NCI-H2227 (cell line): ENCODE measurements around the gene KMT2C.
"Not testable (repeated sequence)": the region's sequence is repeated elsewhere in the genome, so short reads cannot be mapped to it uniquely, and the experiment has no call there.

Source experiments
- DNase-seq: peaks from one replicate; lab custom pipeline; 2025; ENCODE audit not compliant: unreplicated experiment; lab: John Stamatoyannopoulos, UW

KMT2C gene

GRCh38 chr7:152208766-152209165 lies 227.0 kb downstream of the KMT2C start:
- DNase-seq: not testable (repeated sequence)

GRCh38 chr7:152204417-152204816 lies 231.4 kb downstream of the KMT2C start:
- not testable (repeated sequence) for DNase-seq

GRCh38 chr7:152203095-152203494 lies 232.7 kb downstream of the KMT2C start:
- no peak for DNase-seq

GRCh38 chr7:152202056-152202455 lies 233.7 kb downstream of the KMT2C start:
- DNase-seq: no peak

- DNase-seq: no peak
These were observed 235.4 kb downstream of the KMT2C start for GRCh38 chr7:152200395-152200794.

GRCh38 chr7:152196391-152196790 lies 239.4 kb downstream of the KMT2C start:
- DNase-seq: no peak

- DNase-seq: no peak
These were observed 241.9 kb downstream of the KMT2C start for GRCh38 chr7:152193880-152194279.

GRCh38 chr7:152189061-152189460 lies 246.7 kb downstream of the KMT2C start:
- no peak for DNase-seq

- DNase-seq: no peak
These were observed 250.2 kb downstream of the KMT2C start for GRCh38 chr7:152185558-152185957.

GRCh38 chr7:152180587-152180986 lies 255.2 kb downstream of the KMT2C start:
- peak; percentile 9 for DNase-seq

GRCh38 chr7:152180048-152180447 lies 255.8 kb downstream of the KMT2C start:
- no peak for DNase-seq

- DNase-seq: no peak
These were observed 257.3 kb downstream of the KMT2C start for GRCh38 chr7:152178405-152179058.

- no peak for DNase-seq
These were observed 258.0 kb downstream of the KMT2C start for GRCh38 chr7:152177681-152178404.

GRCh38 chr7:152176797-152177196 lies 259.0 kb downstream of the KMT2C start:
- no peak for DNase-seq

- DNase-seq: no peak
These were observed 262.3 kb downstream of the KMT2C start for GRCh38 chr7:152173372-152174070.

- no peak for DNase-seq
These were observed 273.5 kb downstream of the KMT2C start for GRCh38 chr7:152162287-152162686.

GRCh38 chr7:152161171-152161570 lies 274.6 kb downstream of the KMT2C start:
- DNase-seq: no peak

- DNase-seq: no peak
These were observed 276.8 kb downstream of the KMT2C start for GRCh38 chr7:152158801-152159587.

- DNase-seq: no peak
These were observed 283.5 kb downstream of the KMT2C start for GRCh38 chr7:152152267-152152666.

GRCh38 chr7:152149363-152149762 lies 286.4 kb downstream of the KMT2C start:
- DNase-seq: no peak

- no peak for DNase-seq
These were observed 287.1 kb downstream of the KMT2C start for GRCh38 chr7:152148706-152149105.
